Ishikawa (cell line): ENCODE data around the gene CKM.

ENCODE experiments used
- CEBPB ChIP-seq: IDR thresholded peaks from 2 replicates; pipeline ENCODE4 v1.6.1; 2012
- CREB1 ChIP-seq: IDR thresholded peaks from 2 replicates; pipeline ENCODE4 v1.6.1; 2012; ENCODE audit warnings: low read depth
- EGR1 ChIP-seq: IDR thresholded peaks from 2 replicates; pipeline ENCODE4 v1.6.1; 2012
- EP300 ChIP-seq: IDR thresholded peaks from 2 replicates; pipeline ENCODE4 v1.6.1; 2012; ENCODE audit warnings: borderline replicate concordance
- FOXM1 ChIP-seq: IDR thresholded peaks from 2 replicates; pipeline ENCODE4 v1.6.1; 2012; ENCODE audit warnings: low read depth, borderline replicate concordance
- NFIC ChIP-seq: IDR thresholded peaks from 2 replicates; pipeline ENCODE4 v1.6.1; 2012
- RAD21 ChIP-seq: IDR thresholded peaks from 2 replicates; pipeline ENCODE4 v1.6.1; 2012; ENCODE audit warnings: low read depth
- TAF1 ChIP-seq: IDR thresholded peaks from 2 replicates; pipeline ENCODE4 v1.6.1; 2012; ENCODE audit warnings: low read depth, mild to moderate bottlenecking
- TCF12 ChIP-seq: IDR thresholded peaks from 2 replicates; pipeline ENCODE4 v1.6.1; 2012; ENCODE audit warnings: low read depth
- TEAD4 ChIP-seq: IDR thresholded peaks from 2 replicates; pipeline ENCODE4 v1.6.1; 2012
- YY1 ChIP-seq: IDR thresholded peaks from 2 replicates; pipeline ENCODE4 v1.6.1; 2012; ENCODE audit warnings: low read depth
- ZBTB7A ChIP-seq: IDR thresholded peaks from 2 replicates; pipeline ENCODE4 v1.6.1; 2012; ENCODE audit warnings: low read depth
- TF ChIP-seq, protein P1 (sequence below): IDR thresholded peaks from 2 replicates; pipeline ENCODE4 v1.6.1; 2012
- TF ChIP-seq, protein P2 (sequence below): IDR thresholded peaks from 2 replicates; pipeline ENCODE4 v1.6.1; 2012
- TF ChIP-seq, protein P3 (sequence below): IDR thresholded peaks from 2 replicates; pipeline ENCODE4 v1.6.1; 2012; ENCODE audit warnings: low read depth, mild to moderate bottlenecking

Gene CKM

DNA sequence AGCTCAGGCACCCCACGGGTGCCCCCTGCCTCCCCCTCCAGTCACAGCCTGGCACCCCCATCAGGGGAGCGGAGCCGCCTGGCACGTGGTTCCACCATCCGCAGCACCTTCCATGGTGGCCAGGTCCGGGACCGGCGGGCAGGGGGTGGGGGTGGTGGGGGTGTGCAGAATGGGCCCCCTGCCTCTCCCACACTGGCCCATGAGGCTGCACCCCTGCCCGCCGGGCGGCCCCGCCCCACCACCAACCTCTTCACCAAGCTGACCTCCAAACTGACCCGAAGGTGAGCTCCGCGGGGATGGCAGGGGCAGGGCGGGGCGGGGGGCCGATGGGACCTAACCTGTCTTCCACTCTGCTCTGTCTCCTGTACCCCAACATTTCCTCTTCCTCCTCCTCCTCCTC, 25.0 kb downstream of the CKM start:
- TF ChIP-seq, protein P1, sequence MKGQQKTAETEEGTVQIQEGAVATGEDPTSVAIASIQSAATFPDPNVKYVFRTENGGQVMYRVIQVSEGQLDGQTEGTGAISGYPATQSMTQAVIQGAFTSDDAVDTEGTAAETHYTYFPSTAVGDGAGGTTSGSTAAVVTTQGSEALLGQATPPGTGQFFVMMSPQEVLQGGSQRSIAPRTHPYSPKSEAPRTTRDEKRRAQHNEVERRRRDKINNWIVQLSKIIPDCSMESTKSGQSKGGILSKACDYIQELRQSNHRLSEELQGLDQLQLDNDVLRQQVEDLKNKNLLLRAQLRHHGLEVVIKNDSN = no peak
- no peak for TF ChIP-seq TEAD4
- no peak for TF ChIP-seq ZBTB7A
- no peak for TF ChIP-seq TAF1
- no peak for TF ChIP-seq EP300
- no peak for TF ChIP-seq RAD21
- TF ChIP-seq TCF12 = no peak
- no peak for TF ChIP-seq CEBPB
- TF ChIP-seq CREB1 = no peak
- TF ChIP-seq FOXM1 = no peak
- TF ChIP-seq, protein P2, sequence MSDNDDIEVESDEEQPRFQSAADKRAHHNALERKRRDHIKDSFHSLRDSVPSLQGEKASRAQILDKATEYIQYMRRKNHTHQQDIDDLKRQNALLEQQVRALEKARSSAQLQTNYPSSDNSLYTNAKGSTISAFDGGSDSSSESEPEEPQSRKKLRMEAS = no peak

DNA sequence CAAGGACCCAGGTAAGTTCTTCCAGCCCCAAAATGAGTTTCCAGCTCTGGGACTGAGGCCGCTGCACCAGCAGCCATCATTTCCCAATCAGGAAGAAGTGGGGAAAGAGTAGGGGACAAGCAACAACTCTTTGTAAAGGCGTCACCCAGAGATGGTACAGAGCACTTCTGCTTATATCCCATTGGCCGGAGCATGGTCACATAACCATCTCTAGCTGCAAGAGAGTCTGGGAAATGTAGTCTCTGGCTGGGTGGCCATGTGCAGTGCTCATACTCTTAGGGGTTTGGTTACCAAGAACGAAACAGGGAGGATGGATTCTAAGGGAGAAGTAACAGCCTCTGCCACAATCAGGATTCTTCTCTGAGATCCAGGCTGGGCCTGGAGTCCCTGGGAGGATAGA, 26.3 kb downstream of the CKM start:
- TF ChIP-seq ZBTB7A (no peak), EGR1 (no peak), EP300 (no peak), RAD21 (no peak), YY1 (no peak), TCF12 (no peak), TAF1 (no peak)
- TF ChIP-seq, protein P2 = no peak
- TF ChIP-seq, protein P1 = no peak
- TF ChIP-seq, protein P3, sequence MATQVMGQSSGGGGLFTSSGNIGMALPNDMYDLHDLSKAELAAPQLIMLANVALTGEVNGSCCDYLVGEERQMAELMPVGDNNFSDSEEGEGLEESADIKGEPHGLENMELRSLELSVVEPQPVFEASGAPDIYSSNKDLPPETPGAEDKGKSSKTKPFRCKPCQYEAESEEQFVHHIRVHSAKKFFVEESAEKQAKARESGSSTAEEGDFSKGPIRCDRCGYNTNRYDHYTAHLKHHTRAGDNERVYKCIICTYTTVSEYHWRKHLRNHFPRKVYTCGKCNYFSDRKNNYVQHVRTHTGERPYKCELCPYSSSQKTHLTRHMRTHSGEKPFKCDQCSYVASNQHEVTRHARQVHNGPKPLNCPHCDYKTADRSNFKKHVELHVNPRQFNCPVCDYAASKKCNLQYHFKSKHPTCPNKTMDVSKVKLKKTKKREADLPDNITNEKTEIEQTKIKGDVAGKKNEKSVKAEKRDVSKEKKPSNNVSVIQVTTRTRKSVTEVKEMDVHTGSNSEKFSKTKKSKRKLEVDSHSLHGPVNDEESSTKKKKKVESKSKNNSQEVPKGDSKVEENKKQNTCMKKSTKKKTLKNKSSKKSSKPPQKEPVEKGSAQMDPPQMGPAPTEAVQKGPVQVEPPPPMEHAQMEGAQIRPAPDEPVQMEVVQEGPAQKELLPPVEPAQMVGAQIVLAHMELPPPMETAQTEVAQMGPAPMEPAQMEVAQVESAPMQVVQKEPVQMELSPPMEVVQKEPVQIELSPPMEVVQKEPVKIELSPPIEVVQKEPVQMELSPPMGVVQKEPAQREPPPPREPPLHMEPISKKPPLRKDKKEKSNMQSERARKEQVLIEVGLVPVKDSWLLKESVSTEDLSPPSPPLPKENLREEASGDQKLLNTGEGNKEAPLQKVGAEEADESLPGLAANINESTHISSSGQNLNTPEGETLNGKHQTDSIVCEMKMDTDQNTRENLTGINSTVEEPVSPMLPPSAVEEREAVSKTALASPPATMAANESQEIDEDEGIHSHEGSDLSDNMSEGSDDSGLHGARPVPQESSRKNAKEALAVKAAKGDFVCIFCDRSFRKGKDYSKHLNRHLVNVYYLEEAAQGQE = no peak

DNA sequence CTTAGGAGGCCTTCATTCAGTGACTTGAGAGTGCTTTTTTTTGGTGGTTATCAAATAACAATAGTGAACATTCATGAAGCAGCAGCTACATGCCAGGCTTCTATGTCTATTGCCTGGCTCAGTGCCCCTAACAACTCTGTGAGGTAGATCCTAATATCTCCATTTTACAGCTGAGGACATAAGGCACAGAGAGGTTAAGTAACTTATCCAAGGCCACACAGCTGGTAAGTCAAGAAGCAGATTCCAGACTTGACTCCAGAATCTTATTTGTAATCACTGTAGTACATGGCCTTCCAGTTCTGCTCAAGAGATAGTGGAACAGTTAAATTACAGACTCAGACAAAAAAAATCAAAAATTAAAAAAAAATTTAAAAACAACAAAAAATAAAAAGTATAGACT, 26.8 kb downstream of the CKM start:
- TF ChIP-seq CREB1 (no peak), EP300 (no peak), CEBPB (no peak), YY1 (no peak), FOXM1 (no peak), NFIC (no peak), TEAD4 (no peak)
- TF ChIP-seq, protein P3 = no peak
- TF ChIP-seq, protein P2 = no peak

DNA sequence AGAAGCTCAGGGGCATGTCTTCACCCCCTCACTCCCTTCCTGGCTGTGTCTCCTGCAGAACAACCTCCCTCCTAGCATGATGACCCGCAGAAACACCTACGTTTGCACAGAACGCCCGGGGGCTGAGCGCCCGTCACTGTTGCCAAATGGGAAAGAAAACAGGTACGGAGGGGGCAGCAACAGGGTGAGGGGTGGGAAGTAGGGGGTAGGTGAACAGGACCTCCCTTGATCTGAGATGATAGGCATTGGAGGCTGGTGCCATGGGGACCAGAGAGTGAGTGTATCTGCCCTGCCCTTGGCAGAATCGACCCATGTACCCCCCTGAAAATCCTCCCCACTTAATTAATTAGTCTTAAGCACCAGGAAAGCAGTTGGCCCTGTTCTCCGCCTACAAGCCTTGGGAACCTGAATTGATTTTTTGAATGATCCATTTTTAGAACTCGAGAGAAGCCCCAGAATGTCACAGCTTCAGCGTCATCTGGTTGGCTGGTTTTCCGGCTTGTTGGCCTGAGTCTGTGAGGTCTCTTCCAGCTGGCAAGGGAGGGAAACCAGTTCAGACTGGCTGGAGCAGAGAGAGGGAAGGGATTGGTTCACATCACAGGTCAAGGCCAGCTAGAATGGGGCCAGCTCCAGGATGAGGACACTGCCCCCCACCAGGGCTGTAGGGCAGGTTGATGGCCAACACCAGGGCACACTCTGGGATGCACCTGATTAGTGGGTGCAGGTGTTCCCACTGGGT, 28.2 kb downstream of the CKM start:
- TF ChIP-seq, protein P3 = no peak
- TF ChIP-seq ZBTB7A (no peak), TEAD4 (no peak), RAD21 (no peak), FOXM1 (no peak), NFIC (no peak), EGR1 (no peak), YY1 (no peak), CREB1 (no peak), CEBPB (no peak), TAF1 (no peak), EP300 (no peak), TCF12 (no peak)
- TF ChIP-seq, protein P1 = no peak
- TF ChIP-seq, protein P2 = no peak
